Activated CD4-positive, alpha-beta T cell treated with anti-CD3 and anti-CD28 coated beads, Interleukin-2, amount 50 U/mL, for 48 hours (primary cell): ENCODE results near the gene PHTF2.

Source experiments
- DNase-seq, 2 experiments: peaks; one replicate each; pipeline ENCODE4 v3.0.0-alpha.2; 2020

The PHTF2 gene

GRCh38 chr7:78002021-78002420 is 203.4 kb downstream of the PHTF2 start:
- no peak for DNase-seq

- no peak for DNase-seq
Observed at GRCh38 chr7:78002715-78003114, 204.1 kb downstream of the PHTF2 start.

DNA sequence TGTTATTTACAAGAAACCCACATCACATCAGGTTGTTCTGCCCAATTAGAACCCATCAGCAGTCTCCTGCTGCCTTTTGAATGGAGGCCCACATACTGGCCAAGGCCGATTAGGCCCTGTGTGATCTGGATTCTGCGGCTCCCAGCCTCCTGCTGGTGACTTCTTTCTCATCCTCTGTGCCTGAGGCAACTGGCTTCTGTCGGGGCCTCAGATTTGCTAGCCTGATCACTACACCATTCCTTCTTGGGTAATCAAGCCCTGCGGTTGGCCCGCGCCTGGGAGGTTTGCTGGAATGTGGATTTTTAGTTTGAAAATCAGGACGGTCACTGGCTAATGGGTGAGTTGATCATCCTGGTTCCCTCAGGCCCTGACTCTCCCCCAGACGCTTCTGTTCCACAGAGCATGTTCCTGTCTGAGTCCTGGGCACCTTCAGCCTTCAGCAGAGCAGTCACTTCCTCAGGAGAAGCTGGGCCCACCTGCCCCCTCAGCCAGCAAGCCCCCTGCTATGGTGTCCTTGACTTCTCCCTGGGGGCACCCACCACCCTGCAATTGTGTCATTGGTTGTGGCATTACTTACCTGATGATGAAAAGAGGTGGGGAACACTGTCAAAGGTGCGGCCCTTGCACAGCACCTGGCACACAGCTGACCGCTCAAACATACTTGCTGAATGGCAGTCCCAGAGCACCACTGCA is 207.6 kb downstream of the PHTF2 start:
- DNase-seq = no peak
